HEK293 (cell line): Measurements from ENCODE around the gene CHST8.
A peak's percentile ranks its signal among the peaks of the same experiment; 100 is the strongest.

Source experiments
- CTCF ChIA-PET: fragments of 350-600 bp; formaldehyde crosslinking; extraction: SDS; loops from one replicate; lab custom pipeline; 2021; ENCODE audit warnings: antibody characterized with exemption; lab: Yijun Ruan, JAX
- POLR2A ChIA-PET: fragments of 300-600 bp; formaldehyde crosslinking; extraction: SDS; loops from one replicate; lab custom pipeline; 2020; ENCODE audit warnings: antibody characterized with exemption, inconsistent platforms; lab: Yijun Ruan, JAX
- H3K27ac ChIP-seq: fragments of 200-500 bp; sonication (Bioruptor generic); 2 replicates; pipeline ENCODE4 v1.5.1; 2014; ENCODE audit warnings: low read depth, low read length, control low read depth, inconsistent platforms; ENCODE audit errors: extremely low read depth
- H3K36me3 ChIP-seq, 2 experiments: fragments of 200-500 bp in 1 of 2; sonication (Bioruptor generic) in 1 of 2; 1 replicate in 1 of 2; 2 replicates in 1 of 2; pipeline ENCODE4 v1.5.1; 2014 to 2017; ENCODE audit warnings: inconsistent platforms in 2 of 2, low read length in 2 of 2; ENCODE audit not compliant: control insufficient read depth in 2 of 2, insufficient read depth in 1 of 2
- H3K4me1 ChIP-seq: fragments of 200-500 bp; sonication (Bioruptor generic); 2 replicates; pipeline ENCODE4 v1.5.1; 2014; ENCODE audit warnings: mild to moderate bottlenecking, low read length, inconsistent platforms; ENCODE audit not compliant: control insufficient read depth, insufficient read depth
- H3K4me3 ChIP-seq: 2 replicates; pipeline ENCODE4 v1.5.1; 2011; ENCODE audit warnings: low read depth, mild to moderate bottlenecking, control low read depth, low read length, moderate library complexity
- H3K9me3 ChIP-seq: fragments of 200-500 bp; sonication (Bioruptor generic); 2 replicates; pipeline ENCODE4 v1.5.1; 2014; ENCODE audit warnings: low read depth, low read length, inconsistent platforms; ENCODE audit not compliant: control insufficient read depth, insufficient read depth
- GLIS1 ChIP-seq: fragments of 450-650 bp; formaldehyde crosslinking; IDR thresholded peaks from 2 replicates; pipeline ENCODE4 v1.5.1; 2016; ENCODE audit warnings: missing biosample characterization, missing genetic modification characterization
- KLF17 ChIP-seq: fragments of 450-650 bp; formaldehyde crosslinking; IDR thresholded peaks from 2 replicates; pipeline ENCODE4 v1.5.1; 2016; ENCODE audit warnings: missing biosample characterization, missing genetic modification characterization
- PRDM2 ChIP-seq: fragments of 450-650 bp; formaldehyde crosslinking; IDR thresholded peaks from 2 replicates; pipeline ENCODE4 v1.5.1; 2016; ENCODE audit warnings: missing biosample characterization, missing genetic modification characterization, borderline replicate concordance
- PRDM4 ChIP-seq: fragments of 450-650 bp; formaldehyde crosslinking; IDR thresholded peaks from 2 replicates; pipeline ENCODE4 v1.5.1; 2017; ENCODE audit warnings: missing biosample characterization, missing genetic modification characterization
- ZBTB11 ChIP-seq: fragments of 450-650 bp; formaldehyde crosslinking; conservative IDR thresholded peaks from 2 replicates; pipeline ENCODE4 v1.5.1; 2016; ENCODE audit warnings: low read depth, missing biosample characterization, missing genetic modification characterization
- ZBTB7A ChIP-seq: fragments of 450-650 bp; formaldehyde crosslinking; IDR thresholded peaks from 2 replicates; pipeline ENCODE4 v1.5.1; 2016; ENCODE audit warnings: low read depth, missing biosample characterization, missing genetic modification characterization
- ZNF138 ChIP-seq: fragments of 450-650 bp; formaldehyde crosslinking; IDR thresholded peaks from 2 replicates; pipeline ENCODE4 v1.5.1; 2016; ENCODE audit warnings: missing biosample characterization, missing genetic modification characterization, borderline replicate concordance
- ZNF146 ChIP-seq: fragments of 450-650 bp; formaldehyde crosslinking; IDR thresholded peaks from 2 replicates; pipeline ENCODE4 v1.5.1; 2016; ENCODE audit warnings: missing biosample characterization, missing genetic modification characterization
- ZNF157 ChIP-seq: fragments of 450-650 bp; formaldehyde crosslinking; IDR thresholded peaks from 2 replicates; pipeline ENCODE4 v1.5.1; 2016; ENCODE audit warnings: missing biosample characterization, missing genetic modification characterization
- ZNF174 ChIP-seq: fragments of 450-650 bp; formaldehyde crosslinking; IDR thresholded peaks from 2 replicates; pipeline ENCODE4 v1.5.0; 2017; ENCODE audit warnings: missing biosample characterization, mild to moderate bottlenecking, missing genetic modification characterization
- ZNF18 ChIP-seq: fragments of 450-650 bp; formaldehyde crosslinking; IDR thresholded peaks from 2 replicates; pipeline ENCODE4 v1.5.1; 2016; ENCODE audit warnings: missing biosample characterization, missing genetic modification characterization
- ZNF202 ChIP-seq: fragments of 450-650 bp; formaldehyde crosslinking; IDR thresholded peaks from 2 replicates; pipeline ENCODE4 v1.5.1; 2016; ENCODE audit warnings: missing biosample characterization, missing genetic modification characterization, borderline replicate concordance
- ZNF335 ChIP-seq: fragments of 450-650 bp; formaldehyde crosslinking; conservative IDR thresholded peaks from 2 replicates; pipeline ENCODE4 v1.5.1; 2016; ENCODE audit warnings: missing biosample characterization, missing genetic modification characterization
- ZNF398 ChIP-seq: fragments of 450-650 bp; formaldehyde crosslinking; IDR thresholded peaks from 2 replicates; pipeline ENCODE4 v1.5.1; 2017; ENCODE audit warnings: missing biosample characterization, missing genetic modification characterization
- ZNF521 ChIP-seq: fragments of 450-650 bp; formaldehyde crosslinking; IDR thresholded peaks from 2 replicates; pipeline ENCODE4 v1.5.1; 2017; ENCODE audit warnings: missing biosample characterization, mild to moderate bottlenecking, missing genetic modification characterization
- ZNF558 ChIP-seq: fragments of 450-650 bp; formaldehyde crosslinking; IDR thresholded peaks from 2 replicates; pipeline ENCODE4 v1.5.1; 2016; ENCODE audit warnings: missing biosample characterization, missing genetic modification characterization
- ZNF624 ChIP-seq: fragments of 450-650 bp; formaldehyde crosslinking; IDR thresholded peaks from 2 replicates; pipeline ENCODE4 v1.5.1; 2017; ENCODE audit warnings: missing biosample characterization, missing genetic modification characterization
- ZNF768 ChIP-seq: fragments of 450-650 bp; formaldehyde crosslinking; IDR thresholded peaks from 2 replicates; pipeline ENCODE4 v1.5.1; 2018; ENCODE audit warnings: missing biosample characterization, mild to moderate bottlenecking, missing genetic modification characterization
- ZNF792 ChIP-seq: fragments of 450-650 bp; formaldehyde crosslinking; IDR thresholded peaks from 2 replicates; pipeline ENCODE4 v1.5.1; 2016; ENCODE audit warnings: missing biosample characterization, missing genetic modification characterization

CHST8 gene

GRCh38 chr19:33621811-33622504 is at the start of gene CHST8:
TSS of gene CHST8 (plus strand) at chr19:33621953. CDS start at chr19:33689262, 67,309 bp downstream.
- POLR2A ChIA-PET, result interaction anchor here (0.6 to 2.6 kb wide), 9 partner anchors 10 to 191 kb away, joined by 3 to 9 read pairs (median 4); partner anchors contain the start of gene PEPD
- peak within 1 kb of the TSS; percentile 43 for H3K4me3 ChIP-seq
- peak within 1 kb of the TSS; percentile 67; the same call in 1 of the 2 replicates for H3K27ac ChIP-seq
- no peaks in the 10 kb centered on the region for H3K9me3 ChIP-seq
- CTCF ChIA-PET, result interaction anchor here (0.5 to 1.0 kb wide), 2 partner anchors 192 to 877 kb away, joined by 3 read pairs; no protein-coding TSS in a partner anchor
- H3K4me1 ChIP-seq, result peaks cover 9% of the 10 kb centered on the region
- H3K36me3 ChIP-seq, result no peaks in the 10 kb centered on the region; a peak in 1 of 3 replicates
- TF ChIP-seq ZNF335 (0 out of 2 replicates have a peak, but pooled peaks have one; percentile 90), ZNF398 (tag by site-specific recombination) (peak; percentile 77), ZNF624 (tag by site-specific recombination) (0 out of 2 replicates have a peak, but pooled peaks have one; percentile 20), GLIS1 (tag by site-specific recombination) (peak; percentile 90), ZNF18 (tag by site-specific recombination) (0 out of 2 replicates have a peak, but pooled peaks have one; percentile 36), PRDM4 (peak; percentile 41; the same call in 1 of the 2 replicates), ZNF138 (tag by site-specific recombination) (no peak), ZNF792 (tag by site-specific recombination) (0 out of 2 replicates have a peak, but pooled peaks have one; percentile 31), ZNF202 (tag by site-specific recombination) (no peak), ZBTB7A (tag by site-specific recombination) (peak; percentile 58), ZNF174 (tag by site-specific recombination) (no peak), ZNF146 (peak; percentile 33; the same call in 1 of the 2 replicates), ZNF768 (tag by site-specific recombination) (no peak), KLF17 (tag by site-specific recombination) (peak; percentile 98), ZNF157 (tag by site-specific recombination) (no peak), ZNF521 (tag by site-specific recombination) (no peak), PRDM2 (peak; percentile 54; the same call in 1 of the 2 replicates), ZBTB11 (tag by site-specific recombination) (peak; percentile 43; the same call in 1 of the 2 replicates), ZNF558 (tag by site-specific recombination) (no peak)
